HTERT RPE-1 (cell line): ENCODE results near the gene HES2.
"Not testable (repeated sequence)": the region's sequence is repeated elsewhere in the genome, so short reads cannot be mapped to it uniquely, and the experiment has no call there.

Experiments used
- in situ Hi-C: fragments of 300-500 bp; cut with MboI; formaldehyde crosslinking; loops from 4 replicates; pipeline ENCODE4 v1.14.3; 2020; ENCODE audit warnings: low sequenced_read_pairs

The HES2 gene

DNA sequence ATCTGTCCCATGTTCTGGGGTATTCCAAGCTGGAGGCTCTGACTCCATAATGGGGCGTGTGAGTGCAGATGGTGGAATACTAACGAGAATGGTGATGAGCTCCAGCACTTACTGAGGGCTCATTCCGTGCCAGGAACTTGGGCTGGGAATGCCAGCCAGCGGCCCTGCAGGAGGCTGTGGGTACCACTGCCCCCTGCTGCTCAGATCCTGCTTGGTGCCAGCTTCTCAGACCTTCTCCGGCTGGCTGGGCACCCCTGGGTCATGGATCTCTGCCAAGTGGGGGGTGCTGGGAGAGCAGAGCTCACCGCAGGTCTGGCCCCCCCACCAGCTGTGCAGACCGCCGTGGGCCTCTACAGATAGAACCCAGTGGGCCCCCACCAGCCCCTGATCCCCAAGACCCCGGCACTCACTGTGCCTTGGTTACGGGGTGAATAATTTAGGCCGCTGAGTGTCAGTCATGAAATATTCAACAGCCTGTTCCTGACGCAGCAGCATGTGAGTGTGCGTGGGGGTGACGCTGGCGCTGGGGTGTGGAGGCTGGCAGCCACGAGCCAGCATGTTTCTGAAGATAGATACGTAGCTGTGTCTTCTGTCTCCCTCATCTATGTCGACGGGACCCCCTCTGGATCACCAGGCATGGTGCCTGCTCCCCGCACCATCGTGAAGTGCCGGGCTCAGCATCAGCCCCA is 17.4 kb upstream of the HES2 start:
- in situ Hi-C loops = not testable (repeated sequence)

DNA sequence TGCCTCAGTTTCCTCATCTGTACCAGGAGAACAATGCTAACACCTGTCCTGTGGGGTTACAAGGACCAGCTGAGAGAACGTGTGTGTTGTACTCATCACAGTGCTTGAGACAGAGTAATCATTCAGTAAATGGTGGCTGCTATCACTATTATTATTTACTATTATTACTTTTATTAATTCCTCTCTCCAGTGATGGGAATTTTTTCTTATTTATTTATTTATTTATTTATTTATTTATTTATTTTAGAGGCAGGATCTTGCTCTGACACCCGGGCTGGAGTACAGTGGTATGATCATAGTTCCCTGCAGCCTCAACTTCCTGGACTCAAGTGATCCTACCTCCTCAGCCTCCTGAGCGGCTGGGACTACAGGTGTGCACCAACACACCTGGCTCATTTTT is 16.6 kb upstream of the HES2 start:
- in situ Hi-C loops = not testable (repeated sequence)

DNA sequence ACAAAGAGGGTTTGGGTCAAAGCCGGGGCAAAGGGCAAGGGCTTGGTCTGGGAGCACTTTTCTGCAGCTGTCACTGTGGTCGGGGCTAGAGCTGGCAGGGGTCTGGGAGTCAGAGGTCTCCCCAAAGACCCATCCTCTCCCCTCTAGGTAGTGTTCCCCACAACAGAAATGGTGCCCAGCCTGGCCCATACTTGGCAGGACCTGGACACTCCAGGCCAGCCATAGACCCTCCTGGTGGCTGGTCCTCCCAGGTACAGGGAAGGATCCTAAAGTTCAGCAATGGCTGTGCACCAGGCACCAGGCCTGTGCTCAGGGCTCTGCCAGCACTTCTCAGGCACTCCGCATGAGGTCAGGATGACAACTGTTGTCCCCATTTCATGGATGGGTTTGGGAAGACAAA is 15.8 kb upstream of the HES2 start:
- in situ Hi-C loops = no loop called here

DNA sequence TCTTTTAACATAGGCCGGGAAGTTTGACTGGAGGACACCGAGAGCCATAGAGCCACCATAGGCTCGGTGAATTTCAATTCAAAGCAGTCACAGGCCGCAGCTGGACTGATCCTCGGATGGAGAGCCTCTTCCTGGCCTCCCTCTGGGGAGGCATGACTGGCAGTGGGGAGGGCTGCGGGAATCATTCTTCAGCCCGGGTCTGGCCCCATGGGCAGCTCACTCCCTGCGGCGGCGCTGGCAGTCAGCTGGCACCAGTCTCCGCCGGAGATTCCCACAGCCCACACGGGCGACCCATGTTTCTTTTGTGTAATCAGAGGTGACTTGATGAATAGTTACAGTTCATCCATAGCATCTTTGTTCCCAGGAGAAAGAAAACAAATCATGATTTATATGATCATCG is 15.4 kb upstream of the HES2 start:
- in situ Hi-C loops = no loop called here

DNA sequence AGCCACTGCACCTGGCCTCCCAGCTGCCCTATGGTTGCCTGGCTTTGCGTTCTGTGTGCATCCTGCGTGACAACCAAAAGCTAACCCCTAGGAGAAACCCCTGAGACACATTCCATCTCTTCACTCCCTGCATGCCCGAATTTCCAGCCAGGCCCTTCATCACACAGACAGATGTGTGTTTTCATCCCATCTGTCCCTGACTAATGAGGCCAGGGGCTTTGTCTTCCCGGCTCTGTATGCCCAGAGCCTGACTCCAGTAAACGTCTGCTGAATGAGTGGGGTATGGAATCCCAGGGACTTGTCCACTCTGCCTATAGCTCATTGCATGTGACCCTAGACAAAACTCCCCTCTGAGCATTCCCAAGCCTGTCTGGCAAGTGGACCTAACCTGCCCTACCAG is 14.5 kb upstream of the HES2 start:
- in situ Hi-C loops = no loop called here

DNA sequence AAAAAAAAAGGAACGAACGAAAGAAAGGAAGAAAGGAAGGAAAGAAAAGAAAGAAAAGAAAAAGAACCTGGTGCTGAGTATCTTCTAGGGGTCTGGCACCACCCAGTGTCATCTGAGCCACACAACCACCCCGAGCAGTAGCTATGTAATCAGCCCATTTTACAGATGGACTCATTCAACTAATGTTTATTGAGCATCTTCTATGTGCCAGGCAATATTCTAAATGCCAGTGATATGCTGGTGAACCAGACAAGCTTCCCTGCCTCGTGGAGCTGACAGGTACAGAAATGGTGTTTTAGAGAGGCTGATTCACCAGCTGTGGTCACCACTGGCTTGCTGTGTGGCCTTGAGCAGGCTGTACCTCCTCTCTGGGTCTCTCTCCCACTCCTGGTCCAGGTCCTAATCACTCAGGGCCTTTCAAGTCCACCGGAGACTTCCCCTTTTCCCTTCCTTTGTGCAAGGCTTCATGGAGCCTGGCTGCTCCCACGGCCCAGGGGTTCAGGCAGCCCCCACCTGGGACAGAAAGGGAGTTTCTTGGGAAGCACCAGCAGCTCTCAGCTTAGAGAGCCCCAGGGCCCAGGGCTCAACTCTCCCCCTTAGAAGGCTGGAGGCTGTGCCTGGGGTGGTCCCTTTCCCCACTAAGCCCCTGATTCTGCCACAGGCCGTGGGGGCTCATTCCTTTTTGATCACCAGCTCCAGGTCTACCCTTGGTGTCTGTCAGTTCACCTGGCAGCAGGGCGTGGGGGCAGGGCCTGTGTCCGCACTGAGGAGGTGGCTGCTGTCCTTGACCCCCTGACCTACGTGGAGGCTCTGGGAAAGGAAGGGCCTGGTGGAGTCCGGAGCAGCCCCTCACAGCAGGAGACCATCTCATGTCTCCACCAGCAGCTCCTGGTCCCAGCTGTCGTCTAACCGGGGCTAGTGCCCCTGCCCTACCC is 12.2 kb upstream of the HES2 start:
- in situ Hi-C loops = not testable (repeated sequence)

DNA sequence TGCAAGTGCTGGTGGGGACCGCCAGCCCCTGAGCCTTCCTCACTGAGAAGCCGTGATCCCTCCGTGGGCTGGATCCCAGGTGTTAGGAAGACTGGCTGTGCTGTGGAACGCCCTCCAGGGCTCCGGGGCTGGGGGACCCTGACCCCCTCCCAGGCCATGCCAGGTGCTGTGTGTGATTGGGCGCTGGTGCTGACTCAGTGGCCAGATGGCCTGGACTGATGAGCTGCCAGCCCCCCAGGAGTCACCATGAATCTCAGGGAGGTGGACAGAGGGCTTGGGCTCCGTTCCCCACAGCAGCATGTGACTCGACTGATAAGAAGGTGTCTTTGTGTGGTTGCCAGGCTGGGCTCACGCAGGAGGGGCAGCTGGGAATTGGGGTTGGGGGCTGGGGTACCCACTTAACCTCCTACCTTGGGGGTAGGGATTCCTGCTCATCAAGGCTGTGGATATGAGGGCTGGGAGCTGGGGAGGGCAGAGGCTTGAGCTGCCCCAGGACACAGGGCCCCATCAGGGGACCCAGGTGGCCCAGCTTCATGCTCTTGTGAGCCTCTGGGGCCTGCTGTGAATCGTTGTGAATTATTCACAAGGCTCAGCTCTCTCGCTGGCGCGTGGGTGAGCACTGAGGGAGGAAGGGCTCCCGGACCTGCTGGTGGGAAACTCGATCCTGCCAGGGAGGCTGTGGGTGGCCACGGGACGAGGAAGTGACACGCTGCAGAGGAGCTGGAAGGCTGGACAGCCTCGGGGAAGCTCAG is 10.1 kb upstream of the HES2 start:
- in situ Hi-C loops = not testable (repeated sequence)

DNA sequence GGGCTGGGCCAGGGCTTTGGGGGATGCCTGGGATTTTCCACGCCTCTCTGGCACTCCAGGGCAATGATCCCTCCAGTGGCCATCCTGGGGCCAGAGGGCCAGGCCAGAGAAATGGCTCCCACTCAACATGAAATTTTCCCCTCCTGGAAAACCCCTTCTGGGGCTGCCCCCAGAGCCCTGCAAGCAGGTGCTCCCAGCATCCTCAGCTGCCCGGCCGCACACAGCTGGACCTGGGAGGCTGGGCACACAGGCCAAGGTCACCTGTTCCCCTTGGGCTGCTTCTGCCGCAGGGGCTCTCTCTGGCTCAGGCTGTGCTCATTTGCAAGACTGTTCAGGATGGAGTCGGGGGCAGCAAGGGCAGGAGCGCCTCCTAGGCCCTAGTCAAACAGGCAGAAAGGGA is 8.7 kb upstream of the HES2 start:
- in situ Hi-C loops = not testable (repeated sequence)

DNA sequence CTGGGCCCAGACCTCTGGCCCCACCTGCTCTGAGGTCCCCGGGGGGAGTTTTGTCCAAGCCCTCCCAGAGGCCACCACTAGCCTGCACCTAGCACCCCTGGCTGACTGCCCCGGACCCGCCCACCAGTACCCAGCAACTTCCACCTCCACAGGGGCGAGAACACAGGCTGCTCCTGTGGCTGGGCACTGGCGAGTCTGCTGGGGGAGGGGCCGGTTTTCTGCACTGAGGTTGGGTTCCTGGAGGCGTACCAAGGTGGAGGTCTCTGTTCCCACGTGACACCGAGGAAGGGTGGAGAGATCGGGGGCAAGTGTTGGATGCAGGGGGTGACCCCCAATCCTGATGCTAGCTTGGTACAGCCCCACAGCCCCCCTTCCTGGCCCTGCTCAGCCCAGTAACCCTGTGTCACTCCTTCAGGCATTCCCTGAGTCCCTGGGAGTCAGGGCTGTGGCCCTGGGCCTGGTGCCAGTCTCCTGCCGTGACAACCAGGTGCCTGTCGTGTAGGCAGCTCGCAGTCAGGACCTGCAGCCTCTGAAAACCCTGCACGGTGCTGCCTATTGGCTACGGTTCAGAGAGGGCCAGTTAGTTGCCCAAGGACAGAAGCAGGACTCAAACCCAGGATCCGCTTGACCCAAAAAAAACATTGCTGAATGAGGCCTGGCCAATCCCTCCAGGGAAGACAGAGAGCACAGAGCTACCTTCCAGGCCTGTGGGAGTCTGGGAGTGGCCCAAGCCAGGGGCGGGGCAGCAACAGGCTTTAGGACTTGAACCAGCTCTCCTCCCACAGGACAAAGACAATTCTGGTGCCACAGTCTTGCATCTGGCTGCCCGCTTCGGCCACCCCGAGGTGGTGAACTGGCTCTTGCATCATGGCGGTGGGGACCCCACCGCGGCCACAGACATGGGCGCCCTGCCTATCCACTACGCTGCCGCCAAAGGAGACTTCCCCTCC is 8.0 kb upstream of the HES2 start:
- in situ Hi-C loops = no loop called here

DNA sequence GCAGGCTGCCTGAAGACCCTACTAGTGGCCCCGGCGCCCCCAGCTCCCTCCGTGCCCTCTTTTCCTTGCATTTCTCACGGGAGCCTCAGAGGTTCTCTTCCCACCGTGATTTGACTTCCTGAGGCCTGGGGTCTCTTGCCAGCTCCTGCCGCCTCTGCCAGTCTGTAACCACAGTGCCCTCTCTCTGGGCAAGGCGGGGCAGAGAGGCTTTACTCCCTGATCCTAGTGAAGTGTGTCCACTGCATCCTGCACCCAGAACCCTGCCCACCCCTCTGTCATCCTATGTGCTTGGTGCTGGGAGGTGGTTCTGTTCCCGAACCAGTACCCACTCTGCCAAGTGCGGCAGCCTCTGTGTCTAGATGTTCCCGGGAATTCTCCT is 7.2 kb upstream of the HES2 start:
- in situ Hi-C loops = no loop called here

DNA sequence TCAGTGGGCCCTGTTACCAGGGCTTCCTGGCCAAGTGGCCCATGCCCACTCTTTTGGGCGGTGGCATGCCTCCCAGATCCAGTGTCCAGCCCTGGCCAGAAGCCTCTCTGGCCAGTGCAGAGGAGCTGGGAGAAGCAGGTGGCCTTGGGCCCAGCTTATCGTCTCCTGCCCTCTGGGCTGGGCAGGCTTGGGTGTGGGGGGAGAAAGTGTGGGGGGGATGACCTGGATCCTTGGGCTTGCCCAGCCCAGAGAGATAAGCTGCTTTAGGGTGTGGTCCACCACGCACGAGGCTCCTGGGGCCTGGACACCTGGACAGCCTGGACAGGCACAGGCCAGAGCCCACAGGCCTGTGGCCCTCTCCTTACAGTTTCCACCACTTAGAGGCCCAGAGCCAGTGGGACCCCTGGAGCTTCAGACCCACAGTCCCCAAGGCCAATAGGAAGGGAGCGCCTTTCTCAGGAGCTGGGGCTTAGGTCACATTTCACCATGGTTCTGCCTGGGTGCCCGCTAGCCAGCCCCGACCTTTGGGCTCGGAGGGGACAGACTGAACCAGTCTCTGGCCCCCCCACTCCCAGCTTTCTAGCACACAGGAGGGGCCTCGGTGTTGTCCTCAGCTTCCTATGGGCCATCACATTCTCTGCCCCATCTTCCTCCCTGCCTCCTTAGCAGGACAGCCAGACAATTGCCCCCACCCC is 6.7 kb upstream of the HES2 start:
- in situ Hi-C loops = no loop called here

DNA sequence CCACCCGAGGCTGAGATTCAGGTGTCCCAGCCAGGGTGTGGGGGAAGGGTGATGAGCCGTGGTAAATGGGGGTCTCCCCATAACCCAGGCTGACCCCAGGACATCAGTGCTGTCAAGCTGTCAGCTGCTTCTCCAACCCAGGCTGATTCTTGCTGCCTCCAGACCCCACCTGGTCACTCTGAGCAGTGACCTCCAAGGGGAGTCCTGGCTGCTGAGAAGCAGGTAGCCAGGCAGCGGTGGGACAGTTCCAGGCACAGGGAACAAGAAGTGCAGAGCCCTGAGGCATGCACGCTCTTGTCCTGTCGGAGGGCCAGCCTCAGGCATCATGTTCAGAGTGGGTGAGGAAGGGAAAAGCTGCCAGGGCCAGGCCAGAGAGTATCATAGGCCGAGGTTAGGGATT is 5.9 kb upstream of the HES2 start:
- in situ Hi-C loops = no loop called here

DNA sequence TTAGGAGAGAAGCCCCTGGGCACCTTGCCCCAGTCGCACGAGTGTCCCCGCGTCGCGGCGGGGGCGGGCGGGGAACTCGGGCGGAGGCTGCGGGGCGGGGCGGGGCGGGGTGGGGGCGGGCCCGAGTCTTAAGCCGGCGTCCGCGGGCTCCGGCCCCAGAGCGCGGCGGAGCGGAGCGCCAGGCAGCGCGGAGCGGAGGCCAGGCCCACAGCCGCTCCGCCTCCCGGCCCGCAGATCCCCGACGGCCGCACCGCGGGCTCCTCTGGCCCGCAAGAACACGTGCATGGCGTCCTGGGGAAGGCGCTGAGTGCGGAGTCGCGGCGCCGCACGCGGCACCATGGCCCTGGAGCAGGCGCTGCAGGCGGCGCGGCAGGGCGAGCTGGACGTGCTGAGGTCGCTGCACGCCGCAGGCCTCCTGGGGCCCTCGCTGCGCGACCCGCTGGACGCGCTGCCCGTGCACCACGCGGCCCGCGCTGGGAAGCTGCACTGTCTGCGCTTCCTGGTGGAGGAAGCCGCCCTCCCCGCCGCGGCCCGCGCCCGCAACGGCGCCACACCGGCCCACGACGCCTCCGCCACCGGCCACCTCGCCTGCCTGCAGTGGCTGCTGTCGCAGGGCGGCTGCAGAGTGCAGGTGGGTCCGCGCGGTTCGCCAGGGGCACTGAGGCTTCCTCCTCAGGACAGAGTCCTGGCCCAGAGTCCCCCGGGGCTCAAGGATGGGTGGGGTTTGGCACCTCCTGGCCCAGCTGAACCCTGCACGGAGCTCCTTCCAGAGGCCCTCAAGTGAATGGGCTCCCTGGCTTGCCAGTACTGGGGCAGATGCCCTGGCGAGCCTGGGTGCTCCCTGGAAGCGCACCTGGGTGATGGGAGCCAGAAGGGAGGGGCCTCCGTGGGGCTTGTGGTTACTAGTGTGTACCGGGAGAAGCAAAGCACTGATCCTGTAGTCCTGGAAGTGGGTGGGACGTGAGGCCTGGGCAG is 5.2 kb upstream of the HES2 start, which contains the start of gene ESPN:
ESPN (plus strand) TSS at position 158 of the 975 bp plus-strand sequence; CDS start at position 338, 180 bp downstream.
- in situ Hi-C loops = no loop called here

DNA sequence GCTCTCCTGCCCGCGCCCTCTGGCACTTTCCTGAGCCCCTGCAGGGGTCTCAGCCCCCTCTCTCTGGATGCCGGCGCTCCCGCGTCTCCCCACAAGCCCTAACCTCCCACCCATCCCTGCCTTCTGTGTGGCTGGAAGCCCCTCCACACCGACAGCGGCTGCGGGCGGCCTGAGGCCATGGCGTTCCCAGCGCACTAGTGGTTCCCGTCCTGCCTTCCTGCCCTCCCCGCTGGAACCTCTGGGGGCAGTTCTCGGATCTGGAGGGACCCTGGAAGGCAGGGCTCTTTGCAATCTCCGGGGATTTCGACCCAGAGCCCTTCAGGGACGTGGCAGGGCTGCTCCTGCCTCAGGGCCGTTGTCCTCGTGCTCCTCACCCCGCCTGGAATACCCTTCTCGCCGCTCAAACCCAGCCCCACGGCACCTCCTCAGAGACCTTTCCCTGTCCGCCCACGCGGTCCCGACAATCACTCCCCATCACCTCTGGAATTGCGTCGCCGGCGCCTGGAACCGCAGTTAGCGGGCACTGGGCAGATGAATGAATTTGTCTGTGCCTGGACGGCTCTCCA is 4.4 kb upstream of the HES2 start:
- in situ Hi-C loops = no loop called here

DNA sequence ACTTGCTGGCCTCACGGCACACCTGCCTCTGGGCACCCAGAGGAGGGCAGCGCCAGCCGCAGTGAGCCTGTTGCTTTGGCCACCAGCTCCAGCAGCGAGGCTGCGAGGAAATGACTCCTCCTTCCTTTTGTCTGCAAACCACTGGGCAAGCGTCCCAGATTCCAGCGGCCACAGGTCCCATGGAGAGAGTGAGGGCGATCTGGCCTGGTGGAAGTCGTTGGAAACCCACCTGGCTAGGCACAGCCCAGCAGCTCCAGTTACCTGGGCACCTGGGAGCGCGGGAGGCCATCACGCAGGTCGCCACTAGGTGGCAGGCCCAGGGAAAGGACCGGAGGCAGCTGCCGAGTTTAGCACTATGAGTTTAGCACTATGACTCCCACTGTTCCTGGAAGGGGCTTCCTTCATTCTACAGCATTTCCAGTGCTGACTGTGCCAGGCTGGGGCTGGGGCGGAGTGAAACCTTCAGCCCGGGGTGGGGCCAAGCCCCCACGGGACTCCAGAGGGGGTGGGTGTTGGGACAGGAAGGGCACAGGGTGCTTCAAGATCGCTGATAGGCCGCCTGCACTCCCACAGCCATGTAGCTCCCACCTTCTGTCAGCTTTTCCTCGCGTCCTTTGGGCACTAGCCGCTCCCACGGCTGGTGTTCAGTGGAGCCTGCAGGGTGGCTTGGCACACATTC is 3.7 kb upstream of the HES2 start:
- in situ Hi-C loops = no loop called here

DNA sequence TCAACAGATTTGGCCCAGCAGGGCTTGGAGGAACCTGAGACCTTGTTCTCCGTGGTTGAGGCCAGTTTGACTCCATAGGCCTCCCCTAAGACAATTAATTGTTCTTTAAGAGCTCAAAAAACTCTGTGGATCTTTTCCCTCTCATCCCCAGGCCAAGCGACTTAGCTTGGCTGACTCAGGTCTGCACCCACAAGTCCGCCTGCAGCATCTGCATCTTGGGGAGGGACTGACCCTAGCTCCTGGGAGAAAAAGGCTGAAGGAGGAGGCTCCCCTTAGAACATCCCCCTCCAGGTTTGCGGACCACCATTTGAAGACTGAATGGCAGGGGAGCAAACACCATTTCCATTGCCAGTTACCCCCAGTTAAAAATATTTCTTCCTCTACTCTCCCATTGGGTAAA is 1.5 kb upstream of the HES2 start:
- in situ Hi-C loops = no loop called here

DNA sequence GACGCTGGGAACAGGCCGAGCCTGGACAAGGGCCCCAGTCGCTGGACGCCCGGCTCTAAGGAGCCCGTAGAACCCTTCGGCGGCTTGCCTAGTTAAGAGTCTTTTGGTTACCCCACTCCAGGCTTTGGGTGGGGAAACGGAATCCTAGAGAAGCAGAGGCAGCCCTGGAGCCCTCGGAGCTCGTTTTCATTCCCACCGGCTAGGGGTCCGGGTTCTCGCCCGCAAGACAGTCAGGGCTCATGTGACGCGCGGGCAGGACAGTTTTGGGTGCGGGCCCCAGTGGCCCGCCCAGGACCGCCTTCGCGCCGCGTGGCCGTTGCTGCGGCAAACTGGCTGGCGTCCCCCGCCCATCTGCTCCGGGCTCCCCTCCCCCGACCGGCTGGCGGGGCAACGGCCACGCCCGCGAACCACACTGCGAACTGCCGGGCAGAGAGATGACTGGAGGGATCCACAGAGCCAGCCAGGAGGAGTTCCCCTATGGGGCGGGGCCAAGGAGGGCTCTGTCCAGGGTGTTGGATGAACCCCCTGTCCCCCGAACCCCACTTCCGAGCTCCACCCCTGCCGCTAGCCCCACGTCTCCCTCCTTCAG is 829 bp upstream of the HES2 start:
- in situ Hi-C loops = no loop called here
